ENCODE data around the gene GALNT18. TPM values are rescaled to one million over a fixed set of nuclear protein-coding genes. Genes with fewer than 3 reads are reported as not detected.

The GALNT18 gene
- total RNA-seq, 1 donor from 2014 or later, result 6.6 TPM

- Histone ChIP-seq H3K36me3 (ENCODE audit: control insufficient read depth, insufficient read depth, low read length) (no peaks in the 10 kb centered on the region), H3K27me3 (ENCODE audit: control insufficient read depth, insufficient read depth, low read length) (no peaks in the 10 kb centered on the region), H3K4me3 (ENCODE audit: low read depth, low read length) (no peak overlapping the region)
- no peak for TF ChIP-seq CTCF (IDR thresholded peaks at IDR 0.05; ENCODE audit: insufficient read depth, low read length, poor library complexity, severe bottlenecking)
- no peak for DNase-seq (ENCODE audit: low read depth)
Observed at GRCh38 chr11:11522591-11522990, 99.2 kb downstream of the GALNT18 start.

- TF ChIP-seq CTCF (IDR thresholded peaks at IDR 0.05; ENCODE audit: insufficient read depth, low read length, poor library complexity, severe bottlenecking), result no peak
- H3K4me3 ChIP-seq (ENCODE audit: low read depth, low read length), result no peak overlapping the region
- no peaks in the 10 kb centered on the region for H3K27me3 ChIP-seq (ENCODE audit: control insufficient read depth, insufficient read depth, low read length)
- H3K36me3 ChIP-seq (ENCODE audit: control insufficient read depth, insufficient read depth, low read length), result no peaks in the 10 kb centered on the region
- DNase-seq (ENCODE audit: low read depth), result no peak
Observed at GRCh38 chr11:11521306-11522002, 100.4 kb downstream of the GALNT18 start.

- Histone ChIP-seq H3K36me3 (ENCODE audit: control insufficient read depth, insufficient read depth, low read length) (no peaks in the 10 kb centered on the region), H3K27me3 (ENCODE audit: control insufficient read depth, insufficient read depth, low read length) (no peaks in the 10 kb centered on the region), H3K4me3 (ENCODE audit: low read depth, low read length) (no peak overlapping the region)
- no peak for DNase-seq (ENCODE audit: low read depth)
- TF ChIP-seq CTCF (IDR thresholded peaks at IDR 0.05; ENCODE audit: insufficient read depth, low read length, poor library complexity, severe bottlenecking), result no peak
Observed at GRCh38 chr11:11520231-11521015, 101.4 kb downstream of the GALNT18 start.

GRCh38 chr11:11519184-11519583 is 102.6 kb downstream of the GALNT18 start:
- TF ChIP-seq CTCF (IDR thresholded peaks at IDR 0.05; ENCODE audit: insufficient read depth, low read length, poor library complexity, severe bottlenecking), result no peak
- DNase-seq (ENCODE audit: low read depth), result no peak
- H3K27me3 ChIP-seq (ENCODE audit: control insufficient read depth, insufficient read depth, low read length), result no peaks in the 10 kb centered on the region
- H3K4me3 ChIP-seq (ENCODE audit: low read depth, low read length), result no peak overlapping the region
- no peaks in the 10 kb centered on the region for H3K36me3 ChIP-seq (ENCODE audit: control insufficient read depth, insufficient read depth, low read length)

DNA sequence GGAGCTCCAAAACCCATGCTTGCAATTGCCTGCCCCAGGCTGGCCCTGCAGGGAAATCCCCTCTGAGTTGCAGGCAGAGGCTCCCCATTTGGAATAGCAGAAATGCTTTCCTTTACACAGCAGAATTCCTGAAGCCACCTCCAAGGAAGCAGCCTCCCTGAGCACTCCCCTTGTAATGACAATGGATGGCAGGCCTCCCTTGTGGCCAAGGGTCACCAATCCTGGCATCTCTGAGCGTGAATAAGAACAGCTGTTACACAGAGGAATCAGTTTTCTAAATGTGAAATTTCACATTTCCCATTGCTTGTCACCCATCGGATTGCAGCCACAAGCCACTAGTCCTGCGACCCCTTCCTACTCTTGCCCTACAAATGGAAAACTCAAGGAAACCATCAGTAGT is 107.6 kb downstream of the GALNT18 start:
- Histone ChIP-seq H3K27me3 (ENCODE audit: control insufficient read depth, insufficient read depth, low read length) (no peaks in the 10 kb centered on the region), H3K36me3 (ENCODE audit: control insufficient read depth, insufficient read depth, low read length) (no peaks in the 10 kb centered on the region), H3K4me3 (ENCODE audit: low read depth, low read length) (no peak overlapping the region)
- no peak for TF ChIP-seq CTCF (IDR thresholded peaks at IDR 0.05; ENCODE audit: insufficient read depth, low read length, poor library complexity, severe bottlenecking)
- DNase-seq (ENCODE audit: low read depth), result no peak
